ENCODE data around the gene PIGB.

The PIGB gene

DNA sequence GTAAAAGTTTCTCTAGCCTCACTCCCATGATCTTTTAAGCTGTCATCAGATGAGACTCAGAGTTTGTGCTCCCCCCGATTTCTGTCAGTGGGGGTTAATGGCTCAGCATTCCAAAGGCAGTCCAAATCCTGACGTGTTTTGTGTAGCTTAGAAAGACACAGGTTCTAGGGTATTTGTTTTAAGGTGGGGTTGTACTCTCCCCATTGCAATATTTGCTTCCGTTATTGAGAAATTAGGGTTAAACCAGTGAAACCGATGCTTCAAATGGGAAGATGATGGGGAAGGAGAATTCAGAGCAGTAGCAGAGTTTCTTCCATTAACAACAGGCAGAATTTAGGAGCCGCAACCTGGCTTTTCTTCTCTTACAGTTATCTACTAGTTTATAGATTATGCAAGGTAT, 3.4 kb downstream of the PIGB start:
- peaks cover 0 to 19% (median 4%) of the 10 kb centered on the region in 11 experiments; a peak in 9 of 22 replicates for H3K36me3 ChIP-seq

DNA sequence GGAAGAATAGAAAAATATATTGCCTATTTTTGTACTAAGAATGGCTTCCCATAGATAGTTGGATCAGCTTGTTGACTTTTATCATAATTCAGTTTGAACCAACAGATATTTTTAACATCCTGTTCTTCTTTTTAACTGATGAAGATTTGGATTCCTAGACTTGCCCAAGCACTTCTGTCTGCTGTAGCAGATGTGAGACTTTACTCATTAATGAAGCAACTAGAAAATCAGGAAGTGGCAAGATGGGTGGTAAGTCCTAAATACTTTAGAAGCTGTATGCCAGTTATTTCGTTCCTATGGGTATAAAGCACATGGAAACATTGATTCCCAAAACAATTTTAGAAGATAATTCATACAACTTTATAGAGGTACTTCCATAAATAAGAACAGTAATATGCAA, 8.4 kb downstream of the PIGB start:
- no peaks in the 10 kb centered on the region for H3K9me3 ChIP-seq (replicated peaks in 1 of 11)
- H3K4me1 ChIP-seq, result peaks cover 14 to 31% (median 23%) of the 10 kb centered on the region in 10 experiments; a peak in 18 of 20 replicates
- peak overlapping the region in 1 of 11 experiments; percentile 33; a peak in 1 of 22 replicates for H3K27ac ChIP-seq
- no peaks in the 10 kb centered on the region for H3K27me3 ChIP-seq
- H3K4me2 ChIP-seq, result peak overlapping the region in 5 of 11 experiments; percentile 11 to 38 (median 27); a peak in 5 of 22 replicates
- no peaks in the 10 kb centered on the region for H4K20me1 ChIP-seq
- no peak overlapping the region for H3K4me3 ChIP-seq
- TF ChIP-seq Cebpa-rat (IDR thresholded peaks at IDR 0.05), result no peak
- H3K9ac ChIP-seq, result no peak overlapping the region
- peaks cover 29 to 66% (median 39%) of the 10 kb centered on the region in 11 experiments for H3K36me3 ChIP-seq

More for the DNA sequence above, 3.4 kb downstream of the PIGB start:
- no peaks in the 10 kb centered on the region for H4K20me1 ChIP-seq
- TF ChIP-seq Cebpa-rat (IDR thresholded peaks at IDR 0.05), result no peak
- no peak overlapping the region for H3K9ac ChIP-seq
- no peak overlapping the region for H3K4me3 ChIP-seq
- no peaks in the 10 kb centered on the region for H3K27me3 ChIP-seq
- H3K27ac ChIP-seq, result no peak overlapping the region
- H3K4me1 ChIP-seq, result peaks cover 30 to 56% (median 48%) of the 10 kb centered on the region in 10 experiments
- no peak overlapping the region for H3K4me2 ChIP-seq
- H3K9me3 ChIP-seq (replicated peaks in 1 of 11), result no peaks in the 10 kb centered on the region

DNA sequence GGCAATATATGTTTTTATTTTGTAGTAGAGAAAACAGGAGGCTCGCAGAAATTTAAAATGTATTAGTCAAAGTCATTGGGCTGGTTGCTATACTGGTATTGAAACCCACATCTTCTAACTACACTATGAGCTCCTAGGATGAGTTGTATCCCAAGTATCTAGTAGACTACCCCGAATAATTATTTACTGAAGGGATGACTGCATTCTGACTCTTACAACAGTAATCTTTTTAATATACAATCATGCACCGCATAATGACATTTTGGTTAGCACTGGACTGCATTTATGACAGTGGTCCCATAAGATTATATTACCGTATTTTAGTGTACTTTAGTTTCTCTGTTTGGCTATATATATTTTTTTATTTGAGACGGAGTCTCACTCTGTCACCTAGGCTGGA, 15.3 kb downstream of the PIGB start:
- Histone ChIP-seq H3K27ac (no peak overlapping the region), H3K4me3 (no peak overlapping the region), H4K20me1 (no peaks in the 10 kb centered on the region), H3K4me2 (no peak overlapping the region), H3K9ac (no peak overlapping the region), H3K4me1 (no peaks in the 10 kb centered on the region), H3K9me3 (replicated peaks in 1 of 11) (no peaks in the 10 kb centered on the region), H3K27me3 (no peaks in the 10 kb centered on the region), H3K36me3 (peaks cover 74 to 100% (median 85%) of the 10 kb centered on the region in 11 experiments)
- no peak for TF ChIP-seq Cebpa-rat (IDR thresholded peaks at IDR 0.05)

DNA sequence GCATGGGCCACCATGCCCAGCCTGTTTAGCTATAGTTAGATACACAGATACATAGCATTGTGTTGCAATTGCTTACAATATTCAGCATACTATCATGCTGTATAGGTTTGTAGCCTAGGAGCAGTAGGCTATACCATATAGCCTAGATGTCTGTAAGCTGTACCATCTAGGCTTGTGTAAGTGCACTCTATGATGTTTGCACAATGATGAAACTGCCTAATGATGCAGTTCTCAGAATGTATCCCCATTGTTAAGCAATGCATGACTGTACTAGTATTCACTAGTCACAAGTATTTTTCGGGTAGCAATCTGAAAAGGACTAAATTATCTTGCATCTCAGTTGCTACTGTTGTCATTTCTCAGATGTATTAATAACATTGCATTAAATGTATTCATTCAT, 16.0 kb downstream of the PIGB start:
- no peak overlapping the region for H3K27ac ChIP-seq
- no peaks in the 10 kb centered on the region for H3K4me1 ChIP-seq
- H3K4me3 ChIP-seq, result no peak overlapping the region
- no peaks in the 10 kb centered on the region for H4K20me1 ChIP-seq
- no peak for TF ChIP-seq Cebpa-rat (IDR thresholded peaks at IDR 0.05)
- no peak overlapping the region for H3K4me2 ChIP-seq
- no peaks in the 10 kb centered on the region for H3K9me3 ChIP-seq (replicated peaks in 1 of 11)
- H3K36me3 ChIP-seq, result peaks cover 77 to 100% (median 88%) of the 10 kb centered on the region in 11 experiments
- H3K9ac ChIP-seq, result no peak overlapping the region
- no peaks in the 10 kb centered on the region for H3K27me3 ChIP-seq

DNA sequence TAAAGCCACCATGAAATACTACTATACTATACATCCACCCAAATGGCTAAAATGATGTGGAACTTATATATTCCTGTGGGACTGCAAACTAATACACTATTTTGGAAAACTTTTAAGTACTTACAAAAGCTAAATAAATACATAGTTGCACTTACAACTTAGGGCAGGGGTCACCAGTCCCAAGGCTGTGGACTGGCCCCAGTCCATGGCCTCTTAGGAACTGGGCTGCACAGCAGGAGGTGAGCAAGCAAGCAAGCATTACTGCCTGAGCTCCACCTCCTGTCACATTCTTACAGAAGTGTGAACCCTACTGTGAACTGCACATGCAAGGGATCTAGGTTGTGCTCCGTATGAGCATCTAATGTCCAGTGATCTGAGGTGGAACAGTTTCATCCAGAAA, 18.1 kb downstream of the PIGB start:
- H3K4me1 ChIP-seq, result peaks cover 0 to 5% (median 0%) of the 10 kb centered on the region in 10 experiments; a peak in 3 of 20 replicates
- no peaks in the 10 kb centered on the region for H3K27me3 ChIP-seq
- H3K9ac ChIP-seq, result no peak overlapping the region
- H3K9me3 ChIP-seq (replicated peaks in 1 of 11), result no peaks in the 10 kb centered on the region
- H3K4me2 ChIP-seq, result no peak overlapping the region
- TF ChIP-seq Cebpa-rat (IDR thresholded peaks at IDR 0.05), result no peak
- no peak overlapping the region for H3K4me3 ChIP-seq
- peaks cover 63 to 97% (median 80%) of the 10 kb centered on the region in 11 experiments for H3K36me3 ChIP-seq
- no peak overlapping the region for H3K27ac ChIP-seq
- H4K20me1 ChIP-seq, result no peaks in the 10 kb centered on the region

DNA sequence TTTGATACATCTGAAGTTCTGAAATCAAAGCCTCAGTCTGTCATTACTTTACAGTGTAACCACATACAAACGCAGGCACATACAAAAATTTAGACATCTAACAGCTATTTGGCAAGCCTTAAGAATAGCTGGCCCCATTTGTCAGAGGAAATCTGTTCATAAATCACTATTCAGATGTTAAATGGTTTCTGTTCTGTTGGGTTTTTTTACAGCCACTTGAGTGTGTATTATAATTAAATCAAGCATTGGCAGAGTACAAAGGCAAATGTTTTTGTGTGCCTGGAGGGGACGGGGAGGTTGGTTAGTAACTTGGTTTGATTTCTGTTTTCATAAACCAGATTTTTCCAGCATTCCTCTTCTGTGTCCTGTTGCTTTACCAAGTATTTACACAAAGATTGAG, 24.1 kb downstream of the PIGB start:
- Histone ChIP-seq H3K36me3 (peaks cover 40 to 97% (median 65%) of the 10 kb centered on the region in 11 experiments), H4K20me1 (no peaks in the 10 kb centered on the region), H3K9ac (no peak overlapping the region), H3K9me3 (replicated peaks in 1 of 11) (no peaks in the 10 kb centered on the region), H3K4me1 (peaks cover 0 to 8% (median 0%) of the 10 kb centered on the region in 10 experiments; a peak in 4 of 20 replicates), H3K27me3 (no peaks in the 10 kb centered on the region), H3K27ac (no peak overlapping the region), H3K4me3 (no peak overlapping the region), H3K4me2 (no peak overlapping the region)
- no peak for TF ChIP-seq Cebpa-rat (IDR thresholded peaks at IDR 0.05)

DNA sequence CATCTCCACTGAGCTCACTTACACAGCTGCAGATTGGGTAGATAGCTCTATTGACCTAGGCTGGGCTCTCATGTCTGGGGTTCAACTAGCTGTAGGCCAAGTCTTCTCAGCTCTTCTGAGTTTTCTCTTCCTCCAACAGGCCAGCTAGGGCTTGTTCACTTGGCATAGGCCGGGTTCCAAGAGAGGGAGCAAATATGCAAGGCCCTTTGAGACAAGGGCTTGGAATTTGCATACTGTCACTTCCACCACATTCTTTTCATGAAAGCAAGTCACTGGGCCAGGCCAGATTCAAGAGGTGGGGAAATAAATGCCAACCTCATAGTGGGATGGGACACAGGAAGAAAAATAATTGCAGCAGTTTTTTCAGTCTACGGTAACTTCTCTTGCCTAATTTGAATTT, 25.2 kb downstream of the PIGB start:
- Histone ChIP-seq H3K36me3 (peaks cover 45 to 97% (median 66%) of the 10 kb centered on the region in 11 experiments), H3K4me3 (no peak overlapping the region), H3K9me3 (replicated peaks in 1 of 11) (no peaks in the 10 kb centered on the region), H3K9ac (no peak overlapping the region), H3K27ac (no peak overlapping the region), H3K4me2 (no peak overlapping the region), H3K4me1 (peaks cover 0 to 8% (median 0%) of the 10 kb centered on the region in 10 experiments; a peak in 4 of 20 replicates), H4K20me1 (no peaks in the 10 kb centered on the region), H3K27me3 (no peaks in the 10 kb centered on the region)
- TF ChIP-seq Cebpa-rat (IDR thresholded peaks at IDR 0.05), result no peak

DNA sequence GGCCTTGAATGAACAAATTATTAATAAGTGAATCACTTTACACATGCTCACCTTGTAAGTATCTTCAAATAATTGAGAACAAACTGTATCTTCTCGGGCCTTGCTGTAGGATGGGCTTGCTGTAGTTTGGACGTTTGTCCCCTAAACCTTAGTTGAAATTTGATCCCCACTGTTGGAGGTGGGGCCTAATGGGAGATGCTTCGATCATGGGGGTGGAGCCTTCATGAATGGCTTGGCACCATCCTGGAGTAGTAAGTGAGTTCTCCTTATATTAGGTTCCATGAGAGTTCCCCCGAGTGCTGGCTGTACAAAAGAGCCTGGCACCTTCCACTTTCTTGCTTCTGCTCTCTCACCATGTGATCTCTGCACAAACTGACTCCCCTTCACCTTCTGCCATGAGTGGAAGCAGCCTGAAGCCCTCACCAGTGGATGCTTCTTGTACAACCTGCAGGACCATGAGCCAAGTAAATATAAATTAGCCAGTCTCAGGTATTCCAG, 29.3 kb downstream of the PIGB start:
- H3K36me3 ChIP-seq, result peaks cover 28 to 93% (median 68%) of the 10 kb centered on the region in 11 experiments; a peak in 21 of 22 replicates
- no peak overlapping the region for H3K4me2 ChIP-seq

DNA sequence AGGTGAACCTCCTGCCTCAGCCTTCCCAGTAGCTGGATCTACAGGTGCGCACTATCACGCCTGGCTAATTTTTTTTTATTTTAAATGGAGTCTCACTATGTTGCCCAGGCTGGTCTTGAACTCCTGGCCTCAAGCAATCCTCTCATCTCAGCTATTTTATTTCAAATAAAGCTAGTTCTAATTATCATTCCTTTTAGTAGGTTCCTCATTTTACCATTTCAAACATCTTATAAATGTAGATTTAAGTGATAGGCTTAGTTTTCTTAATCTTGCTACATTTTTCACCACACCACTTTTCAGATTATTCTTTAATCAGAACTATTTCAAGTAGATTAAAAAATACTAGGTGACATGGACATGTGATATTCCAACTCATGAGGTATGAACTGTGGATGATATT, 30.3 kb downstream of the PIGB start:
- H3K4me3 ChIP-seq, result no peak overlapping the region
- no peak overlapping the region for H3K9ac ChIP-seq
- H3K4me1 ChIP-seq, result peaks cover 0 to 5% (median 0%) of the 10 kb centered on the region in 10 experiments; a peak in 1 of 20 replicates
- H3K4me2 ChIP-seq, result no peak overlapping the region
- H4K20me1 ChIP-seq, result no peaks in the 10 kb centered on the region
- H3K27ac ChIP-seq, result no peak overlapping the region
- H3K36me3 ChIP-seq, result peaks cover 23 to 93% (median 71%) of the 10 kb centered on the region in 11 experiments; a peak in 21 of 22 replicates
- TF ChIP-seq Cebpa-rat (IDR thresholded peaks at IDR 0.05), result no peak
- H3K27me3 ChIP-seq, result no peaks in the 10 kb centered on the region
- peaks cover 0 to 5% (median 0%) of the 10 kb centered on the region in 11 experiments; a peak in 2 of 22 replicates for H3K9me3 ChIP-seq (replicated peaks in 1 of 11)

More for the DNA sequence above, 29.3 kb downstream of the PIGB start:
- no peaks in the 10 kb centered on the region for H3K27me3 ChIP-seq
- no peak overlapping the region for H3K27ac ChIP-seq
- peaks cover 0 to 8% (median 0%) of the 10 kb centered on the region in 10 experiments; a peak in 1 of 20 replicates for H3K4me1 ChIP-seq
- no peak for TF ChIP-seq Cebpa-rat (IDR thresholded peaks at IDR 0.05)
- H3K9me3 ChIP-seq (replicated peaks in 1 of 11), result peaks cover 0 to 5% (median 0%) of the 10 kb centered on the region in 11 experiments; a peak in 2 of 22 replicates
- no peak overlapping the region for H3K9ac ChIP-seq
- no peaks in the 10 kb centered on the region for H4K20me1 ChIP-seq
- H3K4me3 ChIP-seq, result no peak overlapping the region

DNA sequence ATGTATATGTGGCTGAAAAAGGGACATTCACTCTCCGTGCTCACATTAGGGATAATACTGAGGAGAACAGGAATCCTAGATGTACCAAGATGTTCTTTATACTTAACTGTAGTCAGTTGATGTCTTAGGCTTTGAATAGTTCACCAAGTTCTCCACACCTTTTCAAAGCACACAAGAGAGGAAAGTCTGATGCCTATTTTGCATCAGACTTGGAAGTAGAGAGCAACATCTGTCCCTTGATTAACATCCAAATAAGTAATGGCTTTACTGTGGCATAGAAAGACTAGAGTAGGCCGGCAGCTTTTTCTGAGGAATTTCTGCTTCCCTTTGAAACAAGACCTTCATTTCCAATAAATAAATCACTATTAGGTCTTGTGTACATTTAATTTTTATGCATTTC, 34.0 kb downstream of the PIGB start:
- Histone ChIP-seq H3K36me3 (peaks cover 15 to 93% (median 80%) of the 10 kb centered on the region in 11 experiments; a peak in 21 of 22 replicates), H4K20me1 (no peaks in the 10 kb centered on the region), H3K4me2 (no peak overlapping the region), H3K27ac (no peak overlapping the region), H3K9ac (no peak overlapping the region), H3K9me3 (replicated peaks in 1 of 11) (peaks cover 0 to 5% (median 0%) of the 10 kb centered on the region in 11 experiments; a peak in 2 of 22 replicates), H3K4me1 (peaks cover 0 to 15% (median 5%) of the 10 kb centered on the region in 10 experiments; a peak in 10 of 20 replicates), H3K4me3 (no peak overlapping the region), H3K27me3 (no peaks in the 10 kb centered on the region)
- TF ChIP-seq Cebpa-rat (IDR thresholded peaks at IDR 0.05), result no peak
